ENCODE measurements around the gene DLGAP1.

The DLGAP1 gene

GRCh38 chr18:4236940-4237663, 218.0 kb downstream of the DLGAP1 start:
- DNase-seq: no peak

- DNase-seq: no peak
Observed at GRCh38 chr18:4233468-4233867, 221.6 kb downstream of the DLGAP1 start.

DNA sequence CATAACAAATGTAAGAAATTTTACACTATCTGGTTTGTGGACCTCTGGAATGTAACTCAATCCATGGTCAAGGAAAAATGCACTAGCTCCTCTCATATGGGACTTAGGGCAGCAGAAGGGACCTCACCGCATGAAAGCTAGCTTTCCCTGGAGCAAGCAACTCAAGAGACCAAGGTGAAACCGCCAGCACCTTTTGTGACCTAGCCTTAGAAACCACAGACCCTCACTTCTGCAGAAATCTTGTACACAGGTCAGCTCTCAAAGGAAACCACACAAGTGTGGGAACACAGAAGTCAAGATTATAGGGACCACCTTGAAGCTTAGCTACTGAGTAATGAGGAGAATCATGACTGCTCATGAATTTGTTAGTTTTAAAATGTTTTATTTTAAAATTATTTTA, 222.5 kb downstream of the DLGAP1 start:
- no peak for DNase-seq

DNA sequence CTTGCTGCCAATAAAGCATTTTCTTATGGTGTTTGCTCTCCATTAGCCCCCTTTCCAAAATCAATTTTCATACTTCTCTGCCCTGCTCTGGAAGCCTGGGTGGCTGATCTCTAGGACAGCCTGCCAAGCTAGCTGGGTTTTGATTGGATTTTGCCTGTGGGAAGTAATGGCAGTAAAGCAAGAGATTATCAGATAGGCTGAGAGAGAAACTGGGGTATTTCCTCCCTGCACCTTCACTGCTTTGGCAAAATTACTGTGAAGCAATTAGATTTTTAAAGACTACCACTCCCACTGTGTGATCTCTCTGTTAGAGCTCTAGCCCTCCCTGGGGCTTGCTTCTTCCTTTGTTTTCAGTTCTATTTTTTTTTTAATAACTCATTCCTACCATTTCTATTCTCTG, 223.8 kb downstream of the DLGAP1 start:
- no peak for DNase-seq

DNA sequence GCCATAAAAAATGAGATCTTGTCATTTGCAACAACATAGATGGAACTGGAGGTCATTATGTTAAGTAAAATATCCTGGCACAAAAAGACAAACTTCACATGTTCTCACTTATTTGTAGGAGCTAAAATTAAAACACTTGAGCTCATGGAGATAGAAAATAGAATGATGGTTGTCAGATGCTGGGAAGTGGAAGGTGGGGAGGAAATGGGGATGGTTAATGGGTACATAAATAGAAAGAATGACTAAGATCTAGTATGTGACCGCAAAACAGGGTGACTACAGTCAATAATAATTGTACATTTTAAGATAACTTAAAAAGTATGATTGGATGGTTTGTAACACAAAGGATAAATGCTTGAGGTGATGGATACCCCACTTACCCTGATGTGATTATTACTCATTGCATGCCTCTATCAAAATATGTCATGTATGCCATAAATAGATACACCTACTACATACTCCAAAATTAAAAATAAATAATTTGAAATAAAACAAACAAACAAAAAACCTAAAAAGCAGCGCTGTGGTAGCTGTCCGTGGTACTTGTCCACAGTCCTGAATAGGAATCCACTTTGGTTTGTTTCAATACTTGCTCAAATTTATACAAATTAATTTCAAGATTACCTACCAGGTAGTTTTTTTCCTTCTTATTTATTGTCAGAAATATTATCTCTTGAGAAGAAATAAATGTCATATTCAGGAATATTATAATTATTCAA, 224.5 kb downstream of the DLGAP1 start:
- DNase-seq: no peak

DNA sequence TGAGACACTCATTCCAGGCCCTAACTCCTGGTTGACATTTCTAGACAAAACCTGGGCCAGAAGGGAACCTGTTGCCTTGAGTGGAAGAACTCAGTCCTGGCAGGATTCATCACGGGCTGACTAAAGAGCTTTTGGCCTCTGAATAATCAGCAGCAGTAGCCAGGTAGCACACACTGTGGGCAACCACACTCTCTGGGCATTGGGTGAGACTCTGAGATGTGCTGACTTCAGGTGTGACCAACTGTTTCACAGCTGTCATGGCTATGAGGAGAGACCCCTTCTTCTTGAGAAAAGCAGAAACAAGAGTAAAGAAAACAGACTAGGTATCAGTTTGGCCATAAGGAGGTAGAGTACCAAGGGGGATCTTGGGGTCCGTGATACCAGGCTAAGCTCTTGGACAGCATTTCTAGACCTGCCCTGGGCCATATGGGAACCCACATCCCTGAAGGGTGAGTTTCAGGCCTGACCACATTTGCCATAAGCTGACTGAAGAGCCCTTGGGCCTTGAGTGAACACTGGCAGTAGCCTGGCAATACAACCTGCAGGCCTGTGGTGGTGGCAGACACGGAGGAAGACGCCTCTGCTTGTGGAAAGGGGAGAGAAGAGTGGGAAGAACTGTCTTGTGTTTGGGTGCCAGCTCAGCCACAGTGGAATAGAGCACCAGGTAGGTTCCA, 230.9 kb downstream of the DLGAP1 start:
- no peak for DNase-seq

- DNase-seq: no peak
Observed at GRCh38 chr18:4211111-4211837, 243.8 kb downstream of the DLGAP1 start.

DNA sequence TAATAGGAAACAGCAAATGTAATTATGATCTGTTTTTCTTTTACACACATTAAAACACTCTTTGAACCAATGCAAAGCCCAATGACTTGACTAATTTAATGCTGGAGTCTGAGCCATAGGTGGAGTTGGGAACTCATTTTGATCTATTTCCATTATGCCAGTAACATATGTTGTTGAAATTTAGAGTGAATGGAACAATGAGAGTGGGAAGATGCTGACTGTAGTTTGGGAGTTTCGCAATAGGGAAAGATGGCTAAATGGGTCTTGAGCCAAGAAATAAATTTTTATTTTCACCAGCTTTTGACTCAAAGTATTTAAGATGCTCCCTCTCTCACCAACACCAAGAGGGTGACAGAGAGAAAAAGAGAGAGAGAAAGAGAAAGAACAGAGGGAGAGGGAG, 246.7 kb downstream of the DLGAP1 start:
- DNase-seq: no peak

GRCh38 chr18:4207383-4207985, 247.6 kb downstream of the DLGAP1 start:
- DNase-seq: no peak

DNA sequence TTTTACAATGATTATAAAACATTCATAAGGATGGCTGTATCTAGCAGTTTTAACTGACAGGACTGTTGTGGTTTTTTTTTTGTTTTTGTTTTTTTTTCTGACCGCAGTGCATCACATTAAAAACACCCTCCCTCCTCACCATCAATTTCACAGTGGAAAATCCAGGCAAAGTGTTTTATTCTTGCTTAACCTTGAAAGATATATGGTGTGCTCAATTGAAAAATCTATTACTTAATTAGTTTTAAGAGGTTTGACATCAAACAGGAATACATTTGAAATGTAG, 250.7 kb downstream of the DLGAP1 start:
- no peak for DNase-seq

DNA sequence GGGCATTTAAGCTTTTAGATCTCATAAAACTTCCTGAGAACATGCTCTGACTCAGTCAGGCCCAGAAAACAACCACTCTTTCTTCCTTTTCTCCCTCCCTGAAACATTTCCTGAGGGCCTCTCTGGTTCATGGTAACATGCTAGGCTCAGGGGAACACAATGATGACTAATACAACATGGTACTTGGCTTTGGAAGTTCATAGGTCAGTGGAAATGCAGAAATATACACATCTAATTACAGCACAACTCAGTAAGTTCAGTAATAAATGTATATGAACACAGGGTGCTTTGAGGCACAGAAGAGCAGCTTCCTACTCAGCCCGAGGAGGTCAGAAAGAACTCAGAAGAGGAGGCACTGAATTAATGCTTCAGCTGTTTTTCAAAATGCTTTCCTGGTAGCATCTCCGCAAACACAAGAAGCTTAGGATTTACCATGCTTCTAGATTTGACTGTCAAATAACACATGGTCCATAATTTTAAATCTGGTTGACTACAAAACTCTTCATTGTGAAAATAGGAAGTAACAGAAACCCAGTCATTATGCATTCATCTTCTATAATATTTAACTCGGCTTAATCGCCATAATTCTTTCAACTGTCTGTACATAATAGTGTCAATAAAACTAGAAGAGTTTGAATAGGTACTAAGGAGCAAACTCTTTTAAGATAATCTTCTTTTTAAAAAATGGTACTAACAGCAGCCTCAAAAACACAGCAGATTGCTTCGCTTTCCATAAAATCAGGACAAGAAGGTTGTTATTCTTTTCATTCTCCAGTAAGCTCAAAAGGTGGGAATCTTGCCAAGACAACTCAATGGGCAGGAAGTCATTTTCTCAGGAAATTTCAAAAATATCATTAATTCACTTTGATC, 251.3 kb downstream of the DLGAP1 start:
- no peak for DNase-seq

DNA sequence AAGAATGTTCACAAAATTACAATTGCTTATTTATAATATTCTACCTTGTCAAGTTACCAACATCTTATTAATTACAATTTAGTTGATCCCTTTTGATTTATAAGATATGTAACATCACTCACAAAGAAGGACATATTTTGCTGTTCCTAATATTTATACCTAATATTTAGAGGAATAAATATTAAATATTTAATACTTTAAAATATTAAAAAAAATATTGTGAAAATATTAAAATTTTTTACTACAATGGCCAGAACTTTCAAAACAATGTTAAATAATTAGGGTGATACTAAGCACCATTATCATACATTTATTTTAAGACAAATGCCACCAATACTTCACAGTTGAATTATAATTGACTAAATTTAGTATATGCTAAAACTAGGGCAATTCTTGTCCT, 254.7 kb downstream of the DLGAP1 start:
- DNase-seq: no peak

GRCh38 chr18:4198956-4199355, 256.2 kb downstream of the DLGAP1 start:
- DNase-seq: no peak

DNA sequence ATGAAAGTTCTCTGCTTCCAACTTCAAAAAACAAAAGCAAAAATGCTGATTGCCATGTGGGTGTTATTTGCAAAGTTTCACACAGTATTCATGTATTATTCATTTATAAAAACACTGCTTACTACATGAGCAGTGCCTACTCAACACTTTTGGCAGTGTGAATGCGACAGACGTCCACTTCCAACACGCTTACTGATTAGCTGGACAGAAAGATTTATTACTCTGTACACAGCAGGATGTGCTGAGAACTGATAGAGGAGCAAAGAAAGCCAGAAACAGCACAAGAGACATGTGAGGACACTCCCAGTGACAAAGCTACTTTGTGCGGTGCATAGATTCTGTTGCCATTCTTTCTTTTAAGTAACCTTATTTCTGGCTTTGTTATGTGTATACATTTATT, 258.8 kb downstream of the DLGAP1 start:
- DNase-seq: no peak

DNA sequence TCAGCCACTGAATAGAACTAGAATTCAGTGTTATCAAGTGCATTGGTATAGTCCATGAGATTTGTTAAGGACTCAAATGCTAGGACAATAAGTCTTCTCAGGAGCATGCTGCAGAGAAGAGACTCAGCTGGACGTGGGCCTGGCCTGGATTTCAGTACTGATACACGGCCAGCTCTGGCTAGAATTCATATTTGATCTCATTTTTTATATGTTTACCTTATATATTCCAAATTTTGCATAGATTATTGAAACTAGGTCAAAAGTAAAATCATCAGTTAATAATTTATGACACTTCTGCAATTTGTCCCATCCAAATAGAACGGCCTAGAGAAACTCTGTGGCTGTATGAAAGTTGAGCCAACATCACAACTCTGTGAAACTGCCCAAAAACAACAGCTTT, 262.0 kb downstream of the DLGAP1 start:
- no peak for DNase-seq

DNA sequence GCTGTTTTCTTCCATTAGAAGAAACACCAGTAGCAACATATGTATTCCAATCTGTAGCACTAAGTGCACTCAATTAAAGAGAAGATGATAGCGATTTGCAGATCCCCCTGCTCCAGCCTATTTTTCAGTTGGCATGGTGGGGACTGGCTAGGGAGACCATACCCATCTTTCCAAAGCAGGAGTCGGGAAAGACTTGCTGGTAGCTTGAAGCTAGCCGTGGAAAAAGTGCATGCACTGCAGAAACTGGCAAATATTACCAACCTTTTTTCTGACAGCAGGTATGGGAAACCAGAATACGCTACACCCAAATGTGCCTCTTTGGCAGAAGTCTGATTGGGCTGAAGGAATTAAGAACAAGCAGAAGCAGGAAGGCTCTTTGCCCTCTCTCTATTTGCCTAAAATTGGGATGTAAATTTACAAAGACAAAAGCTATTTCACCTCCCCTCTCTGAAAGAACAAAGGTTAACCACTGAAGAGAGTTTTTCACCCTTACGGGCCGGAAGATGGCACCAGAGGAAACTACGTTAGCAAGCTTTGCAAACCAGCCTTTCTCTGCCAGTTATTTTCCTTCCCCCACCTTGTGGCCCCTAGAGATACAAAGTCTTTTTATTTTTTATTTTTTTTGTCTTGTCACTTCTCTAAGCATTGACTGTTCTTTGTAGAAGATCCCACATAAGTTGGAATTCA, 273.1 kb downstream of the DLGAP1 start:
- DNase-seq: no peak

- DNase-seq: no peak
Observed at GRCh38 chr18:4181086-4181485, 274.0 kb downstream of the DLGAP1 start.

DNA sequence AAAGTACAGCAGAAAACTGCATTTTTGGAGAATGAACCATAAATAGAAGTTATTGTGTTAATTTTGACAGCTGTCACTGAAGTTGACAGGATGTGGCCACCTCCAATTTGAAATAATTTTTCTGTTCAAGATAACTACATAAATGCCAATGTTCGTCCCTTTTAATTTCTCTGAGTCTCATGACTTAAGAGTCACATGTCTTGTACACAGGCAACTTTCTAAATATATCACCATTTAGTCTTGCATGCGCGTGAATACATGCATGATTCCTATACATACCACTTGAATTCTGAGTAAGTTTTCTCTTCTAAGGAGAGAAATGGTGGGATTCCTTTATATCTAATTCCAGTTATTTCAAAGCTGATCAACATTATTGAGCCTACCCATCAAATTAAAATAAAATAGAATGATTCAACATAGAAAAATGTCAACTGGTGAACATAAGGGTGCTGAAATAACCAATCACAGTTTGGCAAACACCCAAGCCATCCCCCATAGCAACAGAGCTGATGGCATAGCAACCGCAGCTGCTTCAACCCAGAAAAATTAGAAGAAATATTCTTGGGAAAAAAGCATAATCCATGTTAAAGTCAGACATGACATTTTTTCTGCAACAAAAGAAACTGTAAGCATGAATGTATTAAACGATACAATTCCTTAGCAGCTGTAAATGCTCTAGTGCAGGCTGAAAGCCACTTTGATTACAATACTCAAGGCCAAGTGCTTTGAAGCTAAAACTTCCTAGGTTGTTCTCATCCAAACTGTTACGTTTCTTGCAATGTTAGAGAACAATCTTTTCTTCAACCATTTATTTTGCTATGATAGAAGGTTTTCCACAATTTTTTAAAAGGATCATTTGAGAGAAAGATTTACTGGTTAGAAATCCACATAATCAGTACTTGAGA, 282.7 kb downstream of the DLGAP1 start:
- DNase-seq: no peak

DNA sequence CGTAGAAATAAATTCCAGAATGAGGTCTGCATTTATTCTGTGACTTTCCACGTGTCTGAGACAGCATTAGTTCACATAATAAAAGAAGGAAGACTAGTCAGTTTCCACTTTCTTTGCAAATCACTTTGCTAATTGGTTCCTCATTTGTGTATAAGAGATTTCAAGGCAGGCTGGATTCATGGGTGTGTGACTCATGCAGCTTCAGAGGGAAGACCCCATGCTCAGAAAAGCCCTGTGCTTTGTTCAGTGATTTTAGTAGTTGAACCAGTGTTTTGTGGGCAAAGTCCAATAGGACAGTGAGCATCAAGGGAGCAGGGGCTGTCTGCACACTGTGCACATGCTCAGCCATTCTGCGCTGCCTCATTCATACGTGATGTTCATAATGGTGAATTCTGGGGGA, 297.8 kb downstream of the DLGAP1 start:
- DNase-seq: no peak

DNA sequence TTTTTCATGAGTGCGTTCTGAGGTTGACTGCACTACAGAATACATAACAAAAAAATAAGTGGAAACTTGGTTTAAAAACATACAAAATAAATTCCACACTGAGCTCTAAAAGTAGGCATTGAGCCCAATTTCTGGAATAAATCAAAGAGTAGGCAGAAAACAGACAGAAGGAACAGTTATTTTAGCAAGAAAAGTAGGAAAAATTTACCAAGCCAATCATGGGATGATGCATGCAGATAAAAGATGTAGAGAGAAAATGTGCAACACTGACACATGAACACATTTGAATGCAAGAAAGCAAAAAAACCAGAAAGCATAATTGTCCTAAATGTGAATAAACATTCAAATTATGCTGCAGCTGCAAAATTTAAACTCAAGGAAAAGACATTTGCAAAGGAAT, 308.3 kb downstream of the DLGAP1 start:
- no peak for DNase-seq

DNA sequence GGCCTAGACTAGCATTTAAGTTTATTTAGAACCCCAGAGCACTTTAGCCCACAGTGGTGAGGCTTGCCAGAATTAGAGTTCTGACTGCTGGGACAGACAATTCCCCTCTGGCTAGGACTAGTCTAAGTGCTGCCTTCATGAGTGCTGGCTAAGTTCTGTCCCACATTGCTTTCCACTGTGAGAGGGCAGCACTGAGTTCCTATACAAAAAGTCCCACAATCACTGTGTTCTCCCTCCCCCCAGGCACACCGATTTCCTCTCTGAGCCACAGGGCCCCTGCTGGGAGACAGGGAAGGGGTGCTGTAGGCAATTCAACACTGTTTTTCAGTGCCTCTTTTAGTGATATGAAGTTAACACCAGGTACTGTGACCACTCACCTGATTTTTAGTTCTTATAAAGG, 310.9 kb downstream of the DLGAP1 start:
- DNase-seq: no peak

Data from amniotic stem cell (primary cell).